B cell (primary cell): ENCODE data around the gene MRPL4. TPM values are rescaled to one million over a fixed set of nuclear protein-coding genes. Genes with fewer than 3 reads are reported as not detected.
A peak's percentile ranks its signal among the peaks of the same experiment; 100 is the strongest.

Experiments
- ATAC-seq: fragments of 200-7000 bp; cut with Tn5 transposase; one replicate; pipeline ENCODE4 v1.10.0; 2021; ENCODE audit warnings: low read depth, mild to moderate bottlenecking, moderate number of reproducible peaks, moderate library complexity
- CTCF ChIA-PET: fragments of 350-600 bp; sonication (Branson Sonifier 250); formaldehyde crosslinking; loops from one replicate; lab custom pipeline; 2021; ENCODE audit warnings: antibody characterized with exemption, inconsistent platforms; lab: Charles Lee
- POLR2A ChIA-PET: fragments of 350-600 bp; sonication (Branson Sonifier 250); formaldehyde crosslinking; loops from one replicate; lab custom pipeline; 2021; ENCODE audit warnings: antibody characterized with exemption; lab: Charles Lee
- DNase-seq: peaks from one replicate; pipeline ENCODE4 v3.0.0; 2013
- H2AFZ ChIP-seq: 2 replicates; pipeline ENCODE4 v1.6.1; 2012; ENCODE audit warnings: mild to moderate bottlenecking, low read depth, low read length; ENCODE audit not compliant: insufficient read depth, poor library complexity, severe bottlenecking
- H3K27ac ChIP-seq, 2 donors: 1 replicate in 1 of 2; 2 replicates in 1 of 2; pipeline ENCODE4 v1.5.1; 2012 to 2013; ENCODE audit warnings: low read length in 2 of 2, mild to moderate bottlenecking in 2 of 2, moderate library complexity in 1 of 2
- H3K27me3 ChIP-seq, 4 experiments: fragments of 200-600 bp in 1 of 4; sonication (generic) in 1 of 4; replicated peaks in 1 of 4; 1 replicate in 2 of 4; 2 replicates in 2 of 4; pipeline versions ENCODE4 v1.6.1 to v1.7.0; 2013 to 2016; ENCODE audit warnings: low read length in 3 of 4, mild to moderate bottlenecking in 2 of 4, mixed read lengths in 1 of 4, moderate library complexity in 1 of 4; ENCODE audit not compliant: insufficient read depth in 4 of 4, control insufficient read depth in 3 of 4; ENCODE audit errors: control extremely low read depth in 1 of 4
- H3K36me3 ChIP-seq, 2 experiments: replicated peaks in 1 of 2; 1 replicate in 1 of 2; 2 replicates in 1 of 2; pipeline versions ENCODE4 v1.6.1 to v1.7.1; 2013; ENCODE audit warnings: low read length in 1 of 2; ENCODE audit not compliant: insufficient read depth in 2 of 2, control insufficient read depth in 1 of 2; ENCODE audit errors: control extremely low read depth in 1 of 2, extremely low read depth in 1 of 2
- H3K4me1 ChIP-seq, 2 donors: fragments of 200-600 bp in 1 of 2; sonication (generic) in 1 of 2; 1 replicate in 1 of 2; 2 replicates in 1 of 2; pipeline versions ENCODE4 v1.5.1 to v1.6.1; 2013 to 2017; ENCODE audit warnings: low read length in 2 of 2; ENCODE audit not compliant: control insufficient read depth in 2 of 2, insufficient read depth in 2 of 2
- H3K4me2 ChIP-seq: replicated peaks from 2 replicates; pipeline ENCODE3; 2012; ENCODE audit warnings: mild to moderate bottlenecking, low read depth, low read length; ENCODE audit not compliant: poor library complexity, severe bottlenecking
- H3K4me3 ChIP-seq, 5 experiments: fragments of 200-600 bp in 1 of 5; sonication (generic) in 1 of 5; 1 replicate in 3 of 5; 2 replicates in 2 of 5; pipeline versions ENCODE4 v1.5.1 to v1.7.0; 2011 to 2016; ENCODE audit warnings: low read length in 4 of 5, mild to moderate bottlenecking in 4 of 5, low read depth in 2 of 5, control low read depth in 1 of 5, moderate library complexity in 1 of 5; ENCODE audit not compliant: insufficient read depth in 1 of 5; ENCODE audit errors: control extremely low read depth in 1 of 5, extremely low read depth in 1 of 5
- H3K79me2 ChIP-seq: fragments of 200-600 bp; sonication (generic); one replicate; pipeline ENCODE4 v1.6.0; 2016; ENCODE audit warnings: low read length; ENCODE audit not compliant: control insufficient read depth, insufficient read depth
- H3K9ac ChIP-seq: fragments of 200-600 bp; sonication (generic); 2 replicates; pipeline ENCODE4 v1.6.1; 2017; ENCODE audit warnings: mild to moderate bottlenecking, low read length, moderate library complexity
- H3K9me3 ChIP-seq, 3 donors: one replicate each; pipeline versions ENCODE4 v1.6.1 to v1.7.1; 2013; ENCODE audit warnings: low read length in 2 of 3; ENCODE audit not compliant: control insufficient read depth in 2 of 3, insufficient read depth in 1 of 3; ENCODE audit errors: control extremely low read depth in 1 of 3
- H4K20me1 ChIP-seq: 2 replicates; pipeline ENCODE4 v1.6.0; 2012; ENCODE audit warnings: mild to moderate bottlenecking, low read length; ENCODE audit not compliant: insufficient read depth, control insufficient read depth, poor library complexity, severe bottlenecking
- H3K27ac Mint-ChIP-seq: one replicate; pipeline ENCODE4 v1.8.0; 2021; ENCODE audit warnings: mixed read lengths
- H3K27me3 Mint-ChIP-seq: one replicate; pipeline ENCODE4 v1.8.0; 2021; ENCODE audit warnings: mixed read lengths
- H3K4me1 Mint-ChIP-seq: one replicate; pipeline ENCODE4 v1.8.0; 2021; ENCODE audit warnings: mixed read lengths
- H3K4me3 Mint-ChIP-seq: one replicate; pipeline ENCODE4 v1.8.0; 2021; ENCODE audit warnings: mixed read lengths
- H3K9me3 Mint-ChIP-seq: one replicate; pipeline ENCODE4 v1.8.0; 2022; ENCODE audit warnings: mixed read lengths; ENCODE audit not compliant: insufficient read depth
- CTCF ChIP-seq: fragments of 200-600 bp; IDR thresholded peaks from one replicate; pipeline ENCODE4 v1.8.0; 2022; ENCODE audit warnings: antibody characterized with exemption, mild to moderate bottlenecking
- EZH2 ChIP-seq: IDR thresholded peaks from 2 replicates; pipeline ENCODE4 v1.6.1; 2012; ENCODE audit warnings: borderline replicate concordance, low read depth, mild to moderate bottlenecking, moderate library complexity, low read length; ENCODE audit not compliant: insufficient read depth, poor library complexity, severe bottlenecking
- WGBS: methylation state at CpG from one replicate; pipeline ENCODE4 v1.1.5; 2013; ENCODE audit warnings: missing lambda C conversion rate; ENCODE audit not compliant: insufficient coverage; 5-methylcytosine and 5-hydroxymethylcytosine counted together
- intact Hi-C: fragments of 100-400 bp; cut with micrococcal nuclease; formaldehyde crosslinking; loops from one replicate; pipeline ENCODE4 v1.10.0; 2022
- polyA plus RNA-seq: library from polyadenylated mRNA; depleted of rRNA; stranded (reverse); fragments of >200 nt; gene quantifications from 2 replicates; pipeline ENCODE4 v1.2.3, GENCODE V29; 2012
- total RNA-seq, 2 donors: library from RNA; stranded (reverse); fragments of 120-200 nt in 1 of 2; gene quantifications; 1 replicate in 1 of 2; 2 replicates in 1 of 2; pipeline versions ENCODE4 v1.2.3 to v1.2.4, GENCODE V29; 2013 to 2022

Gene MRPL4
- total and polyA plus RNA-seq, 2 donors (not counting 1 experiment from before 2014, with no cell fraction given) = 39.8 to 81.1 TPM

- H3K27me3 ChIP-seq = no peaks in the 10 kb centered on the region
- H3K9me3 ChIP-seq = no peaks in the 10 kb centered on the region
- peak overlapping the region; percentile 48 to 79 for H3K27ac ChIP-seq
- peaks cover 0 to 26% of the 10 kb centered on the region in 2 experiments for H3K36me3 ChIP-seq
- CTCF ChIA-PET = interaction anchor here (1.6 to 9.0 kb wide), 2 partner anchors 22 to 136 kb away, joined by 6 to 236 read pairs; partner anchors contain the start of gene S1PR2
- POLR2A ChIA-PET = interaction anchor here (0.7 to 1.6 kb wide), 2 partner anchors 104 to 157 kb away, joined by 3 read pairs; no protein-coding TSS in a partner anchor
- H3K4me3 ChIP-seq = peak overlapping the region; percentile 44 to 96 (median 83)
- intact Hi-C loops = loop anchor here (5.0 kb wide), 2 partner anchors 35 to 155 kb away; no protein-coding TSS in a partner anchor
- H2AFZ ChIP-seq = peak overlapping the region; percentile 95
- H3K27ac Mint-ChIP-seq = peak overlapping the region; percentile 97
- peaks cover 5% of the 10 kb centered on the region for H4K20me1 ChIP-seq
- H3K9ac ChIP-seq = peak overlapping the region; percentile 82
- TF ChIP-seq CTCF = no peak
- TF ChIP-seq EZH2 = no peak
- ATAC-seq = no peak
- peak overlapping the region; percentile 98 for H3K4me2 ChIP-seq
- H3K79me2 ChIP-seq = peaks cover 19% of the 10 kb centered on the region
- H3K4me1 Mint-ChIP-seq = peaks cover 24% of the 10 kb centered on the region
- H3K4me1 ChIP-seq = peaks cover 6 to 13% of the 10 kb centered on the region in 2 donors
- no peaks in the 10 kb centered on the region for H3K27me3 Mint-ChIP-seq
- no peak for DNase-seq
- peak overlapping the region; percentile 97 for H3K4me3 Mint-ChIP-seq
- WGBS = 18% methylated on average over 5 of the region's 8 CpGs
- H3K9me3 Mint-ChIP-seq = no peaks in the 10 kb centered on the region
These were observed 693 bp downstream of the MRPL4 start for GRCh38 chr19:10252707-10253106.

- Histone ChIP-seq H3K9me3 (no peaks in the 10 kb centered on the region), H3K4me1 (peaks cover 6 to 16% of the 10 kb centered on the region in 2 donors), H3K4me3 (no peak overlapping the region), H4K20me1 (peaks cover 5% of the 10 kb centered on the region), H3K36me3 (peaks cover 0 to 37% of the 10 kb centered on the region in 2 experiments), H3K27me3 (no peaks in the 10 kb centered on the region), H3K4me2 (no peak overlapping the region), H3K9ac (no peak overlapping the region), H3K79me2 (peaks cover 19% of the 10 kb centered on the region), H3K27ac (no peak overlapping the region), H2AFZ (no peak overlapping the region)
- intact Hi-C loops = loop anchor here (5.0 kb wide), 2 partner anchors 37 to 157 kb away; no protein-coding TSS in a partner anchor
- no peaks in the 10 kb centered on the region for H3K9me3 Mint-ChIP-seq
- peak overlapping the region; percentile 39 for H3K4me3 Mint-ChIP-seq
- ChIA-PET CTCF (interaction anchor here (0.7 to 1.2 kb wide), 4 partner anchors 15 to 136 kb away, joined by 3 to 4 read pairs (median 3); no protein-coding TSS in a partner anchor), POLR2A (no interaction called here)
- 100% methylated on average over 3 of the region's 3 CpGs for WGBS
- ATAC-seq (no peak), DNase-seq (no peak)
- H3K27me3 Mint-ChIP-seq = no peaks in the 10 kb centered on the region
- no peak overlapping the region for H3K27ac Mint-ChIP-seq
- TF ChIP-seq CTCF = no peak
- no peak for TF ChIP-seq EZH2
- H3K4me1 Mint-ChIP-seq = peaks cover 20% of the 10 kb centered on the region
These were observed 2.2 kb downstream of the MRPL4 start for GRCh38 chr19:10254244-10254643.
